ENCODE results near the gene RFPL3. TPM values are rescaled to one million over a fixed set of nuclear protein-coding genes. Genes with fewer than 3 reads are reported as not detected.
A peak's percentile ranks its signal among the peaks of the same experiment; 100 is the strongest.

Gene RFPL3
- total and polyA plus RNA-seq, 8 donors: not detected

DNA sequence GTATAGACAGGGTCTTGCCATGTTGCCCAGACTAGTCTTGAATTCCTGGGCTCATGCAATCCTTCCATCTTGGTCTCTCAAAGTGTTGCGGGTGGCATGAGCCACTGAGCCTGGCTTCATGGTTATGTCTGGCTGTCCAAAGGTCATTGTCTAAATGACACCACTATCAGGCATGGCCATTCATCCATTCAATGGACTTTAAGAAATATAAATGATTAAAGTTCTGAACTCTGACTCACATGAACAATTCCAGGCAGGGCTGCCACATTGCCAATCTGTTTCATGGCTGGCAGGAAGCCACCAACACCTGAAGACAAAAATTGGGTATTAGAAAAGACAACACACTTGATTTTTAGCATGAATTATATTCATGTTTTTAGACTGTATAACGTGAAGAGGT, 50.3 kb downstream of the RFPL3 start:
- H3K27me3 ChIP-seq: no peaks in the 10 kb centered on the region
- H3K27ac ChIP-seq: no peak overlapping the region
- no peak for DNase-seq
- TF ChIP-seq POLR2AphosphoS5 (IDR thresholded peaks at IDR 0.05): no peak
- no peak for TF ChIP-seq EP300 (IDR thresholded peaks at IDR 0.05)
- TF ChIP-seq, protein P1, sequence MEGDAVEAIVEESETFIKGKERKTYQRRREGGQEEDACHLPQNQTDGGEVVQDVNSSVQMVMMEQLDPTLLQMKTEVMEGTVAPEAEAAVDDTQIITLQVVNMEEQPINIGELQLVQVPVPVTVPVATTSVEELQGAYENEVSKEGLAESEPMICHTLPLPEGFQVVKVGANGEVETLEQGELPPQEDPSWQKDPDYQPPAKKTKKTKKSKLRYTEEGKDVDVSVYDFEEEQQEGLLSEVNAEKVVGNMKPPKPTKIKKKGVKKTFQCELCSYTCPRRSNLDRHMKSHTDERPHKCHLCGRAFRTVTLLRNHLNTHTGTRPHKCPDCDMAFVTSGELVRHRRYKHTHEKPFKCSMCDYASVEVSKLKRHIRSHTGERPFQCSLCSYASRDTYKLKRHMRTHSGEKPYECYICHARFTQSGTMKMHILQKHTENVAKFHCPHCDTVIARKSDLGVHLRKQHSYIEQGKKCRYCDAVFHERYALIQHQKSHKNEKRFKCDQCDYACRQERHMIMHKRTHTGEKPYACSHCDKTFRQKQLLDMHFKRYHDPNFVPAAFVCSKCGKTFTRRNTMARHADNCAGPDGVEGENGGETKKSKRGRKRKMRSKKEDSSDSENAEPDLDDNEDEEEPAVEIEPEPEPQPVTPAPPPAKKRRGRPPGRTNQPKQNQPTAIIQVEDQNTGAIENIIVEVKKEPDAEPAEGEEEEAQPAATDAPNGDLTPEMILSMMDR (IDR thresholded peaks at IDR 0.05): no peak
- no peak for TF ChIP-seq POLR2A (IDR thresholded peaks at IDR 0.05)
- peaks cover 37 to 59% (median 58%) of the 10 kb centered on the region in 4 donors for H3K36me3 ChIP-seq
- no peaks in the 10 kb centered on the region for H3K9me3 ChIP-seq
- intact Hi-C loops (cut with DNase I; ENCODE audit: low total_unique reads): no loop called here
- WGBS, 5 donors: 49 to 71% (median 52%) methylated on average over 2 of the region's 2 CpGs
- H3K4me3 ChIP-seq: no peak overlapping the region
- peaks cover 16 to 43% (median 34%) of the 10 kb centered on the region in 4 donors for H3K4me1 ChIP-seq

DNA sequence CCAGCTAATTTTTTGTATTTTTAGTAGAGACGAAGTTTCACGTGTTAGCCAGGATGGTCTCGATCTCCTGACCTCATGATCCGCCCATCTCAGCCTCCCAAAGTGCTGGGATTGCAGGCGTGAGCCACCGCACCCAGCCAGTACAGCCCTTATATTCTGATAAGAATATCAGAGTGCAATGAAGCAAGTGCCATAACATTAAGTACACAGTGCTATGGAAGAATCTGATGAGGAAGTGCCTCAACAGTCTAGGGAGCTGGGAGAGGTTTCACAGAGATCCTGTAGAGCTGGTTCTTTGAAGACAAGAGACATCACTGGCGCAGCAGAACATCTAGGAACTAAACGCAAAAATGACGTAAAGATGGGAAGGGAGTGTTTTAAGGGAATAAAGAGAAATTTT, 52.3 kb downstream of the RFPL3 start:
- intact Hi-C loops (cut with DNase I; ENCODE audit: low total_unique reads): loop anchor here (10.0 kb wide), 1 partner anchor 55 kb away; the partner anchor contains the start of gene BPIFC
- DNase-seq: peak in 1 of 2 donors; percentile 18
- H3K27me3 ChIP-seq: no peaks in the 10 kb centered on the region
- peak overlapping the region in 2 of 4 donors; percentile 87 to 91 for H3K4me3 ChIP-seq
- H3K36me3 ChIP-seq: peaks cover 29 to 38% (median 37%) of the 10 kb centered on the region in 4 donors
- WGBS, 5 donors: 65 to 89% (median 77%) methylated on average over 9 of the region's 9 CpGs
- peak overlapping the region in 1 of 5 donors; percentile 88 for H3K27ac ChIP-seq
- H3K9me3 ChIP-seq: no peaks in the 10 kb centered on the region
- TF ChIP-seq EP300 (IDR thresholded peaks at IDR 0.05): no peak
- peak in 1 of 3 donors; percentile 50 for TF ChIP-seq POLR2AphosphoS5 (IDR thresholded peaks at IDR 0.05)
- TF ChIP-seq, protein P1 (IDR thresholded peaks at IDR 0.05): no peak
- TF ChIP-seq POLR2A (IDR thresholded peaks at IDR 0.05): no peak
- peaks cover 16 to 44% (median 34%) of the 10 kb centered on the region in 4 donors for H3K4me1 ChIP-seq

- intact Hi-C loops (cut with DNase I; ENCODE audit: low total_unique reads): loop anchor here (10.0 kb wide), 1 partner anchor 54 kb away; the partner anchor contains the start of gene BPIFC
- TF ChIP-seq EP300 (IDR thresholded peaks at IDR 0.05) (no peak), POLR2AphosphoS5 (IDR thresholded peaks at IDR 0.05) (no peak), POLR2A (IDR thresholded peaks at IDR 0.05) (no peak)
- TF ChIP-seq, protein P1 (IDR thresholded peaks at IDR 0.05): no peak
- Histone ChIP-seq H3K27me3 (no peaks in the 10 kb centered on the region), H3K9me3 (no peaks in the 10 kb centered on the region), H3K4me1 (peaks cover 16 to 44% (median 34%) of the 10 kb centered on the region in 4 donors), H3K36me3 (peaks cover 27 to 33% (median 33%) of the 10 kb centered on the region in 4 donors), H3K4me3 (peak overlapping the region; percentile 68 to 93 (median 89)), H3K27ac (peak overlapping the region in 1 of 5 donors; percentile 88)
- no peak for DNase-seq
- WGBS, 5 donors: 67 to 81% (median 77%) methylated on average over 4 of the region's 4 CpGs
Observed at GRCh38 chr22:32410459-32410858, 52.8 kb downstream of the RFPL3 start.

Small RNA genes within 50 kb of the gene (small RNA-seq; reads per million reads assigned to genes)
- 0 reads per million in 4 donors for gene AL021937.2
- 0 reads per million in 4 donors for gene IGLVIVOR22-2
- gene RF02171: 0 reads per million in 4 donors
- 0 reads per million in 4 donors for gene RF02172

Other genes starting within 250 kb of the RFPL3 start
- gene C22orf42, start 198.6 kb upstream of the RFPL3 start, total RNA-seq: not detected
- under 1 TPM in 1 of 3 donors, not detected in 2; 0.13 TPM for gene C22orf42, start 198.6 kb upstream of the RFPL3 start, polyA plus RNA-seq
- not detected for gene RFPL2, start 152.8 kb upstream of the RFPL3 start, total RNA-seq
- not detected for gene RFPL2, start 152.8 kb upstream of the RFPL3 start, polyA plus RNA-seq
- gene SLC5A4, start 102.5 kb upstream of the RFPL3 start, total RNA-seq: 1 to 10 TPM in 1 of 5 donors, under 1 TPM in 2, not detected in 2; 0.29 to 3.3 (median 0.58) TPM
- gene SLC5A4, start 102.5 kb upstream of the RFPL3 start, polyA plus RNA-seq: not detected
- gene RTCB, start 54.4 kb downstream of the RFPL3 start, total RNA-seq: 100 to 1,000 TPM in 3 of 5 donors, 10 to 100 TPM in 2; 51.6 to 131 (median 106) TPM
- 10 to 100 TPM; 27.2 to 71.6 (median 51.4) TPM for gene RTCB, start 54.4 kb downstream of the RFPL3 start, polyA plus RNA-seq
- gene BPIFC, start 106.6 kb downstream of the RFPL3 start, total RNA-seq: not detected
- gene BPIFC, start 106.6 kb downstream of the RFPL3 start, polyA plus RNA-seq: not detected
- gene FBXO7, start 116.9 kb downstream of the RFPL3 start, total RNA-seq: 100 to 1,000 TPM in 1 of 5 donors, 10 to 100 TPM in 4; 44.9 to 132 (median 66.9) TPM
- gene FBXO7, start 116.9 kb downstream of the RFPL3 start, polyA plus RNA-seq: 10 to 100 TPM; 53.5 to 86.6 (median 64.9) TPM